SK-N-SH treated with all-trans-retinoic acid at 6 μM for 48 hours (cell line): ENCODE results near the gene FNDC11.

Experiments
- ATAC-seq: fragments of 200-7000 bp; cut with Tn5 transposase; 3 replicates; pipeline ENCODE4 v1.9.1; 2020; ENCODE audit warnings: mild to moderate bottlenecking, moderate library complexity
- ARNTL ChIP-seq: fragments of 450-650 bp; formaldehyde crosslinking; IDR thresholded peaks from 2 replicates; pipeline ENCODE4 v1.5.0; 2020; ENCODE audit warnings: low read depth, mild to moderate bottlenecking, moderate library complexity, borderline replicate concordance
- BACH2 ChIP-seq: fragments of 250-450 bp; sonication (Bioruptor Pico); IDR thresholded peaks from 2 replicates; pipeline ENCODE4 v1.9.0; 2021; ENCODE audit warnings: mild to moderate bottlenecking, borderline replicate concordance
- CSDC2 ChIP-seq: fragments of 250-450 bp; sonication (Bioruptor Pico); IDR thresholded peaks from 2 replicates; pipeline ENCODE4 v1.5.0; 2020; ENCODE audit warnings: mild to moderate bottlenecking, moderate library complexity
- GLIS3 ChIP-seq: fragments of 250-450 bp; sonication (Bioruptor Pico); IDR thresholded peaks from 2 replicates; pipeline ENCODE4 v1.5.0; 2020; ENCODE audit warnings: mild to moderate bottlenecking, moderate library complexity
- ISL1 ChIP-seq: fragments of 250-450 bp; sonication (Bioruptor Pico); IDR thresholded peaks from 2 replicates; pipeline ENCODE4 v2.1.2; 2022; ENCODE audit warnings: mild to moderate bottlenecking, moderate library complexity
- OSR1 ChIP-seq: fragments of 250-450 bp; sonication (Bioruptor Pico); IDR thresholded peaks from 2 replicates; pipeline ENCODE4 v1.8.0; 2022; ENCODE audit warnings: moderate library complexity, mild to moderate bottlenecking, inconsistent platforms
- PPARA ChIP-seq: fragments of 250-450 bp; sonication (Bioruptor Pico); IDR thresholded peaks from 2 replicates; pipeline ENCODE4 v1.5.0; 2020; ENCODE audit warnings: mild to moderate bottlenecking, borderline replicate concordance
- SNAI2 ChIP-seq: fragments of 250-450 bp; sonication (Bioruptor Pico); IDR thresholded peaks from 2 replicates; pipeline ENCODE4 v1.5.0; 2020; ENCODE audit warnings: mild to moderate bottlenecking, moderate library complexity
- TCF4 ChIP-seq: fragments of 250-450 bp; sonication (Bioruptor Pico); IDR thresholded peaks from 2 replicates; pipeline ENCODE4 v1.8.0; 2021; ENCODE audit warnings: mild to moderate bottlenecking, moderate library complexity, borderline replicate concordance
- TOX ChIP-seq: fragments of 250-450 bp; sonication (Bioruptor Pico); IDR thresholded peaks from 2 replicates; pipeline ENCODE4 v1.8.0; 2021; ENCODE audit warnings: mild to moderate bottlenecking, moderate library complexity, borderline replicate concordance
- ZC3H10 ChIP-seq: fragments of 250-450 bp; sonication (Bioruptor Pico); IDR thresholded peaks from 2 replicates; pipeline ENCODE4 v1.5.1; 2021; ENCODE audit warnings: mild to moderate bottlenecking, moderate library complexity
- ZFP3 ChIP-seq: fragments of 250-450 bp; sonication (Bioruptor Pico); IDR thresholded peaks from 2 replicates; pipeline ENCODE4 v1.5.0; 2020; ENCODE audit warnings: mild to moderate bottlenecking, moderate library complexity
- ZFP30 ChIP-seq: fragments of 450-650 bp; formaldehyde crosslinking; IDR thresholded peaks from 2 replicates; pipeline ENCODE4 v1.5.0; 2022; ENCODE audit warnings: mild to moderate bottlenecking, moderate library complexity
- ZNF565 ChIP-seq: fragments of 450-650 bp; formaldehyde crosslinking; conservative IDR thresholded peaks from 2 replicates; pipeline ENCODE4 v1.5.0; 2020; ENCODE audit warnings: low read depth, mild to moderate bottlenecking, moderate library complexity
- ZNF70 ChIP-seq: fragments of 450-650 bp; formaldehyde crosslinking; IDR thresholded peaks from 2 replicates; pipeline ENCODE4 v1.5.0; 2020; ENCODE audit warnings: mild to moderate bottlenecking, moderate library complexity
- ZNF8 ChIP-seq: fragments of 450-650 bp; formaldehyde crosslinking; IDR thresholded peaks from 2 replicates; pipeline ENCODE4 v1.5.0; 2020; ENCODE audit warnings: mild to moderate bottlenecking, moderate library complexity
- TF ChIP-seq, protein P1 (sequence below): fragments of 250-450 bp; sonication (Bioruptor Pico); IDR thresholded peaks from 2 replicates; pipeline ENCODE4 v1.5.1; 2021; ENCODE audit warnings: mild to moderate bottlenecking, moderate library complexity
- TF ChIP-seq, protein P2 (sequence below): fragments of 250-450 bp; sonication (Bioruptor Pico); IDR thresholded peaks from 2 replicates; pipeline ENCODE4 v1.5.1; 2020; ENCODE audit warnings: low read depth, mild to moderate bottlenecking, moderate library complexity
- TF ChIP-seq, protein P3 (sequence below): fragments of 250-450 bp; sonication (Bioruptor Pico); IDR thresholded peaks from 2 replicates; pipeline ENCODE4 v1.8.0; 2021; ENCODE audit warnings: low read depth, mild to moderate bottlenecking, moderate library complexity, borderline replicate concordance
- TF ChIP-seq, protein P4 (sequence below): fragments of 250-450 bp; sonication (Bioruptor Pico); IDR thresholded peaks from 2 replicates; pipeline ENCODE4 v1.8.0; 2020; ENCODE audit warnings: mild to moderate bottlenecking, moderate library complexity, borderline replicate concordance

Gene FNDC11

DNA sequence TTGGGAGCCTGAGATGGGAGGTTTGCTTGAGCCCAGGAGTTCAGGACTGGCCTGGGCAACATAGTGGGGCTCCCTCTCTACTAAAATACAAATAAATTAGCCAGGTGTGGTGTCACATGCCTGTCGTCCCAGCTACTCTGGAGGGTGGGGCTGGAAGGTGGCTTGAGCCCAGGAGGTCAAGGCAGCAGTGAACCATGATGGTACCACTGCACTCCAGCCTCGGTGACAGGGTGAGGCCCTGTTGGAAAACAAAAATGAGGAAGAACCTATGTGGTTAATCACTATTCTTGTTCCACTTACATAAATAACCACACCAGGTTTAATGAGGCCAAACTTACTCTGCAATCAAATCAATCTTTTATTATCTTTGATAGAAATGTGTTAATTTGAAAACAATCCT, 28.0 kb upstream of the FNDC11 start:
- TF ChIP-seq PPARA (CRISPR knock-in tag) (no peak), ZNF8 (CRISPR knock-in tag) (no peak), TOX (CRISPR knock-in tag) (no peak), TCF4 (no peak)
- TF ChIP-seq, protein P1, sequence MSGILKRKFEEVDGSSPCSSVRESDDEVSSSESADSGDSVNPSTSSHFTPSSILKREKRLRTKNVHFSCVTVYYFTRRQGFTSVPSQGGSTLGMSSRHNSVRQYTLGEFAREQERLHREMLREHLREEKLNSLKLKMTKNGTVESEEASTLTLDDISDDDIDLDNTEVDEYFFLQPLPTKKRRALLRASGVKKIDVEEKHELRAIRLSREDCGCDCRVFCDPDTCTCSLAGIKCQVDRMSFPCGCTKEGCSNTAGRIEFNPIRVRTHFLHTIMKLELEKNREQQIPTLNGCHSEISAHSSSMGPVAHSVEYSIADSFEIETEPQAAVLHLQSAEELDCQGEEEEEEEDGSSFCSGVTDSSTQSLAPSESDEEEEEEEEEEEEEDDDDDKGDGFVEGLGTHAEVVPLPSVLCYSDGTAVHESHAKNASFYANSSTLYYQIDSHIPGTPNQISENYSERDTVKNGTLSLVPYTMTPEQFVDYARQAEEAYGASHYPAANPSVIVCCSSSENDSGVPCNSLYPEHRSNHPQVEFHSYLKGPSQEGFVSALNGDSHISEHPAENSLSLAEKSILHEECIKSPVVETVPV = no peak
- peak; percentile 4 for ATAC-seq

DNA sequence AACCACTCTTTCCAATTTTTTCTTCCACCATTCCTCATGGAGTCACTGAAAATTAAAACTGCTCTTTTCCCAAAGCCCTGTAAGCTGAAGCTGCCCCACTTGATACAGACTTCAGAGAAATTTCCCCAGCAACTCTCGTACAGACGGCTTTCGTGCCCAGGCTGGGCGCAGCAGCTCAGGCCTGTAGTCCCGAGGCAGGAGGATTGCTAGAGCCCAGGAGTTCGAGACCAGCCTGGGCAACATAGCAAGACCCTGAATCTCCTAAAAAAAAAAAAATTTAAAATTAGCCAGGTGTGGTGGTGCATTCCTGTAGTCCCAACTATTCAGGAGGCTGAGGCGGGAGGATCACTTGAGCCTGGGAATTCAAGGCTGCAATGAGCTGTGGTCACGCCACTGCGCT, 26.8 kb upstream of the FNDC11 start:
- TF ChIP-seq, protein P2, sequence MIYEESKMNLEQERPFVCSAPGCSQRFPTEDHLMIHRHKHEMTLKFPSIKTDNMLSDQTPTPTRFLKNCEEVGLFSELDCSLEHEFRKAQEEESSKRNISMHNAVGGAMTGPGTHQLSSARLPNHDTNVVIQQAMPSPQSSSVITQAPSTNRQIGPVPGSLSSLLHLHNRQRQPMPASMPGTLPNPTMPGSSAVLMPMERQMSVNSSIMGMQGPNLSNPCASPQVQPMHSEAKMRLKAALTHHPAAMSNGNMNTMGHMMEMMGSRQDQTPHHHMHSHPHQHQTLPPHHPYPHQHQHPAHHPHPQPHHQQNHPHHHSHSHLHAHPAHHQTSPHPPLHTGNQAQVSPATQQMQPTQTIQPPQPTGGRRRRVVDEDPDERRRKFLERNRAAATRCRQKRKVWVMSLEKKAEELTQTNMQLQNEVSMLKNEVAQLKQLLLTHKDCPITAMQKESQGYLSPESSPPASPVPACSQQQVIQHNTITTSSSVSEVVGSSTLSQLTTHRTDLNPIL = no peak
- TF ChIP-seq ISL1 (CRISPR knock-in tag) = no peak
- no peak for TF ChIP-seq ZNF70 (CRISPR knock-in tag)
- no peak for TF ChIP-seq ZNF8 (CRISPR knock-in tag)
- no peak for TF ChIP-seq GLIS3 (CRISPR knock-in tag)
- TF ChIP-seq ARNTL (CRISPR knock-in tag) = no peak
- no peak for TF ChIP-seq BACH2
- TF ChIP-seq SNAI2 = no peak
- no peak for TF ChIP-seq ZNF565 (CRISPR knock-in tag)
- TF ChIP-seq TOX (CRISPR knock-in tag) = no peak
- TF ChIP-seq, protein P3, sequence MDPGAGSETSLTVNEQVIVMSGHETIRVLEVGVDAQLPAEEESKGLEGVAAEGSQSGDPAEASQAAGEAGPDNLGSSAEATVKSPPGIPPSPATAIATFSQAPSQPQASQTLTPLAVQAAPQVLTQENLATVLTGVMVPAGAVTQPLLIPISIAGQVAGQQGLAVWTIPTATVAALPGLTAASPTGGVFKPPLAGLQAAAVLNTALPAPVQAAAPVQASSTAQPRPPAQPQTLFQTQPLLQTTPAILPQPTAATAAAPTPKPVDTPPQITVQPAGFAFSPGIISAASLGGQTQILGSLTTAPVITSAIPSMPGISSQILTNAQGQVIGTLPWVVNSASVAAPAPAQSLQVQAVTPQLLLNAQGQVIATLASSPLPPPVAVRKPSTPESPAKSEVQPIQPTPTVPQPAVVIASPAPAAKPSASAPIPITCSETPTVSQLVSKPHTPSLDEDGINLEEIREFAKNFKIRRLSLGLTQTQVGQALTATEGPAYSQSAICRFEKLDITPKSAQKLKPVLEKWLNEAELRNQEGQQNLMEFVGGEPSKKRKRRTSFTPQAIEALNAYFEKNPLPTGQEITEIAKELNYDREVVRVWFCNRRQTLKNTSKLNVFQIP (CRISPR knock-in tag) = no peak
- TF ChIP-seq, all 23 proteins: peak for 0
- ATAC-seq = peak; percentile 1; the same call in 1 of the 3 replicates

DNA sequence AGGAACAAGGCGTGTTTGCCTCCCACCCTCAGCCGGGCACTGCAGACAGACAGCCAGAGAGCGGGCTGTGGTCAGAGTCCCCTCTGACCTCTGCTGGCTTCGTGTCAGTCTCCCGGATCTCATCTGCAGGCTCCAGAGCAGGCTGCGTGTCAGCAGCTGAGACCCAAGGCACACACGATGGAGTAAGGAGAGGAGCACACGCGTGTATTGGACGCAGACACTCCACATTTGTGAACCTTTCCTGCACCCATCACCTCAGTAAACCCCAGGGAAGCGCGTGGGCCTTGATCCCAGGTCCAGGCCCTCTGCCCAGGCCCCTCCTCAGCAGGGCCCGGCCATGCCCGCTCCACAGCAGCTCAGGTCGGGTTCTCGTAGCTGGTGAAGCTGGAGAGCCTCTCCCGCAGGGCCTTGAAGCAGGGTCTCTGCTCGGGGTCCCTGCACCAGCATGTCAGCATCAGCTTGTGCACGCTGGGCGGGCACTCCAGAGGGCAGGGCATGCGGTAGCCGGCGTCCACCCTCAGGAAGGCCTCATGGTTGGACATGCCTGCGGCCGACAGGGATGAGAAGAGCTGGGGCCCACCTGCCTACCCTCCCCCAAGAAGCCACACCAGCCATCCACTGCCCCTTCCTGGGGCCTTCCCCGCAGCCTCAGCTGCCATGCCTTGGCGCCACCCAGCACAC, 24.6 kb upstream of the FNDC11 start:
- ATAC-seq = peak; percentile 1; the same call in 2 of the 3 replicates
- TF ChIP-seq ISL1 (CRISPR knock-in tag) (no peak), ZNF8 (CRISPR knock-in tag) (no peak), ZC3H10 (no peak)

DNA sequence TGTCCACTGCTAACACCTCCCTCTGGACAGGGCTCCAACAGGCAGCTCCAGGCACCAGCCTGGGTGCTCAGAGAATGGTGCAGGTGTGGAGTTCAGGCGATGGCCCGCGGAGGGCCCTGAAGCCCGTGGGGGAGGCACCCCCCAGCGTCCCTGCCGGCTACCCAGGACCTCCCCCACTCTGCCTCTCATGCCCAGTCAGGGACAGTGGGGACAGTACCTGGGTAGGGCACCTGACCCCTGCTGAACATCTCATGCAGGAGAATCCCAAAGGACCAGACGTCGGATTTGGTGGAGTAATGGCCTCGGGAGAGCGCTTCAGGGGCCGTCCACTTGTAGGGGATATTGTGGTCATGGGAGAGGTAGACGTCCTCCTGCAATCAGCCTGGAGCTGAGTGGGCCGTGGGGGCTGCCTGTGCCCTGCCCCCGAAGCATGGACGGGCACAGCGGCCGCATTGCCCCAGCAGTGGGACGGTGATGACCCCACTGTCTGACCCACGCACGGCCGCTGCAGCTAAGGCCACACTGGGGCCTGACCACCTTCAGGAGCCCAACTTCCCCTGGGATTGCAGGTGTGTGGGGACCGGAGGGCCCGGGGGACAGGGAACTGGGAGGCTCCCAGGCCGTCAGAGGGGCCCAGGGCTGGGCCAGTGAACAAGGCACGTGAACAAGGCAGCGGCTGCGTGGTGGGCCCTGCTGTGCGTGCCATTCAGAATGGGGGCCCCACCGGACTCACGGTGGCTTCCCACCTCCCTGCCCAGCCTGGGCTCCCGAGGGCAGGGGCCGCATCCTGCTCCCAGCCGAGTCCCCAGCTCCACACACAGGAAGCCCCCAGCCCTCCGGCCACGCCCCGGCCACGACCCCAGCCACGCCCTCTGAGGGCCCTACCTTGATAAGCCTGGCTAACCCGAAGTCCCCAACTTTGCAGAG, 23.8 kb upstream of the FNDC11 start:
- TF ChIP-seq, protein P3 (CRISPR knock-in tag) = no peak
- TF ChIP-seq OSR1 (CRISPR knock-in tag) (no peak), BACH2 (no peak), ZNF70 (CRISPR knock-in tag) (no peak), ZFP3 (no peak), TCF4 (no peak), ZFP30 (no peak), GLIS3 (CRISPR knock-in tag) (no peak), ARNTL (CRISPR knock-in tag) (no peak), PPARA (CRISPR knock-in tag) (no peak), SNAI2 (no peak), ZNF565 (CRISPR knock-in tag) (no peak), CSDC2 (CRISPR knock-in tag) (no peak)
- TF ChIP-seq, protein P1 = no peak
- TF ChIP-seq, protein P4, sequence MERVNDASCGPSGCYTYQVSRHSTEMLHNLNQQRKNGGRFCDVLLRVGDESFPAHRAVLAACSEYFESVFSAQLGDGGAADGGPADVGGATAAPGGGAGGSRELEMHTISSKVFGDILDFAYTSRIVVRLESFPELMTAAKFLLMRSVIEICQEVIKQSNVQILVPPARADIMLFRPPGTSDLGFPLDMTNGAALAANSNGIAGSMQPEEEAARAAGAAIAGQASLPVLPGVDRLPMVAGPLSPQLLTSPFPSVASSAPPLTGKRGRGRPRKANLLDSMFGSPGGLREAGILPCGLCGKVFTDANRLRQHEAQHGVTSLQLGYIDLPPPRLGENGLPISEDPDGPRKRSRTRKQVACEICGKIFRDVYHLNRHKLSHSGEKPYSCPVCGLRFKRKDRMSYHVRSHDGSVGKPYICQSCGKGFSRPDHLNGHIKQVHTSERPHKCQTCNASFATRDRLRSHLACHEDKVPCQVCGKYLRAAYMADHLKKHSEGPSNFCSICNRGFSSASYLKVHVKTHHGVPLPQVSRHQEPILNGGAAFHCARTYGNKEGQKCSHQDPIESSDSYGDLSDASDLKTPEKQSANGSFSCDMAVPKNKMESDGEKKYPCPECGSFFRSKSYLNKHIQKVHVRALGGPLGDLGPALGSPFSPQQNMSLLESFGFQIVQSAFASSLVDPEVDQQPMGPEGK (CRISPR knock-in tag) = no peak
- peak; percentile 5; the same call in 2 of the 3 replicates for ATAC-seq
